A673 (cell line): Measurements from ENCODE around the gene ZNF91. TPM values are rescaled to one million over a fixed set of nuclear protein-coding genes. Genes with fewer than 3 reads are reported as not detected.
"Not testable (repeated sequence)": the region's sequence is repeated elsewhere in the genome, so short reads cannot be mapped to it uniquely, and the experiment has no call there.

Source experiments
- BruUV-seq: library from RNA; stranded (reverse); fragments of 400-500 nt; replicated peaks from 2 replicates; lab custom pipeline; 2021; lab: Mats Ljungman, UMichigan
- CTCF ChIA-PET: fragments of 300-600 bp; sonication (Branson Sonifier 250); formaldehyde crosslinking; loops from one replicate; lab custom pipeline; 2022; ENCODE audit warnings: antibody characterized with exemption; lab: Charles Lee
- POLR2A ChIA-PET: fragments of 300-600 bp; sonication (Branson Sonifier 250); formaldehyde crosslinking; loops from one replicate; lab custom pipeline; 2022; ENCODE audit warnings: antibody characterized with exemption; ENCODE audit not compliant: low non-redundant PET; lab: Charles Lee
- DNase-seq: peaks from one replicate; pipeline ENCODE4 v3.0.0-alpha.2; 2015; ENCODE audit warnings: low spot score
- H3K27ac ChIP-seq: fragments of 200-600 bp; sonication (generic); 2 replicates; pipeline ENCODE4 v1.5.1; 2016; ENCODE audit warnings: mixed run types, low read depth, mild to moderate bottlenecking, mixed read lengths, antibody characterized with exemption, low read length; ENCODE audit not compliant: poor library complexity, severe bottlenecking
- H3K27me3 ChIP-seq: fragments of 200-600 bp; sonication (generic); replicated peaks from 2 replicates; pipeline ENCODE4 v1.6.1; 2017; ENCODE audit warnings: mixed run types, low read depth, mild to moderate bottlenecking, mixed read lengths, antibody characterized with exemption, low read length; ENCODE audit not compliant: insufficient read depth, poor library complexity
- H3K36me3 ChIP-seq: fragments of 200-600 bp; sonication (generic); 2 replicates; pipeline ENCODE4 v1.6.1; 2016; ENCODE audit warnings: mixed run types, mild to moderate bottlenecking, mixed read lengths, antibody characterized with exemption, low read length; ENCODE audit not compliant: insufficient read depth, poor library complexity, severe bottlenecking
- H3K4me1 ChIP-seq: fragments of 200-600 bp; sonication (generic); 2 replicates; pipeline ENCODE4 v1.6.1; 2017; ENCODE audit warnings: mixed run types, mild to moderate bottlenecking, mixed read lengths, antibody characterized with exemption, low read length; ENCODE audit not compliant: insufficient read depth, poor library complexity, severe bottlenecking
- H3K4me3 ChIP-seq: fragments of 200-600 bp; sonication (generic); 2 replicates; pipeline ENCODE4 v1.5.1; 2016; ENCODE audit warnings: low read depth, mixed run types, mild to moderate bottlenecking, mixed read lengths, low read length; ENCODE audit not compliant: poor library complexity, severe bottlenecking
- H3K9me3 ChIP-seq: fragments of 200-600 bp; sonication (generic); 2 replicates; pipeline ENCODE4 v1.6.1; 2016; ENCODE audit warnings: mixed run types, low read depth, mild to moderate bottlenecking, mixed read lengths, antibody characterized with exemption, low read length; ENCODE audit not compliant: poor library complexity, severe bottlenecking
- CTCF ChIP-seq: fragments of 300-800, 200-600 bp; sonication (generic); conservative IDR thresholded peaks from 2 replicates; pipeline ENCODE4 v1.5.1; 2017; ENCODE audit warnings: low read depth, mild to moderate bottlenecking, antibody characterized with exemption, low read length, moderate library complexity, mixed read lengths
- EZH2 ChIP-seq: fragments of 200-600 bp; sonication (generic); IDR thresholded peaks from 2 replicates; pipeline ENCODE4 v1.6.1; 2017; ENCODE audit warnings: borderline replicate concordance, low read depth, mild to moderate bottlenecking, mixed read lengths, antibody characterized with exemption, low read length; ENCODE audit not compliant: poor library complexity, severe bottlenecking
- intact Hi-C: fragments of 100-400 bp; cut with micrococcal nuclease; formaldehyde crosslinking; loops from one replicate; pipeline ENCODE4 v1.10.0; 2022; ENCODE audit not compliant: unreplicated experiment
- total RNA-seq: library from RNA; stranded (reverse); gene quantifications from 2 replicates; pipeline ENCODE4 v1.2.3, GENCODE V29; 2021

Gene ZNF91
- total RNA-seq, 1 experiment from 2014 or later, result 8.9 TPM

- TF ChIP-seq CTCF, result no peak
- Histone ChIP-seq H3K27me3 (no peaks in the 10 kb centered on the region), H3K4me1 (no peaks in the 10 kb centered on the region), H3K4me3 (no peak overlapping the region), H3K36me3 (no peaks in the 10 kb centered on the region), H3K27ac (no peak overlapping the region), H3K9me3 (peaks cover 58% of the 10 kb centered on the region)
- no TSS peak for BruUV-seq
- CTCF ChIA-PET, result no interaction called here
- intact Hi-C loops, result no loop called here
- DNase-seq, result no peak
- POLR2A ChIA-PET, result no interaction called here
Observed at GRCh38 chr19:23377276-23377675, 18.0 kb downstream of the ZNF91 start.

- TF ChIP-seq EZH2, result no peak
- TF ChIP-seq CTCF, result no peak
- Histone ChIP-seq H3K4me1 (no peaks in the 10 kb centered on the region), H3K27me3 (no peaks in the 10 kb centered on the region), H3K27ac (no peak overlapping the region), H3K36me3 (peaks cover 6% of the 10 kb centered on the region), H3K4me3 (no peak overlapping the region), H3K9me3 (peaks cover 49% of the 10 kb centered on the region)
- CTCF ChIA-PET, result no interaction called here
- POLR2A ChIA-PET, result no interaction called here
- no peak for DNase-seq
- intact Hi-C loops, result no loop called here
- no TSS peak for BruUV-seq
Observed at GRCh38 chr19:23366437-23366836, 28.8 kb downstream of the ZNF91 start.

GRCh38 chr19:23366031-23366430 is 29.2 kb downstream of the ZNF91 start:
- H3K27me3 ChIP-seq, H3K4me1 ChIP-seq, H3K27ac ChIP-seq, BruUV-seq, CTCF ChIA-PET, intact Hi-C loops, POLR2A ChIA-PET, DNase-seq, H3K4me3 ChIP-seq, H3K36me3 ChIP-seq: not testable (repeated sequence)
- peaks cover 49% of the 10 kb centered on the region for H3K9me3 ChIP-seq

- peaks cover 45% of the 10 kb centered on the region for H3K9me3 ChIP-seq
- TF ChIP-seq EZH2 (no peak), CTCF (no peak)
- no peak overlapping the region for H3K27ac ChIP-seq
- no peaks in the 10 kb centered on the region for H3K36me3 ChIP-seq
- H3K4me1 ChIP-seq, result no peaks in the 10 kb centered on the region
- ChIA-PET CTCF (no interaction called here), POLR2A (no interaction called here)
- BruUV-seq, result no TSS peak
- intact Hi-C loops, result no loop called here
- DNase-seq, result no peak
- no peak overlapping the region for H3K4me3 ChIP-seq
- no peaks in the 10 kb centered on the region for H3K27me3 ChIP-seq
Observed at GRCh38 chr19:23365222-23365621, 30.0 kb downstream of the ZNF91 start.

- BruUV-seq, H3K27me3 ChIP-seq, DNase-seq, intact Hi-C loops, H3K4me1 ChIP-seq, CTCF ChIA-PET, H3K27ac ChIP-seq, H3K36me3 ChIP-seq, POLR2A ChIA-PET, H3K4me3 ChIP-seq: not testable (repeated sequence)
- H3K9me3 ChIP-seq, result peaks cover 54% of the 10 kb centered on the region
Observed at GRCh38 chr19:23361843-23362242, 33.4 kb downstream of the ZNF91 start.
